ENCODE data around the gene BMI1.

Gene BMI1

DNA sequence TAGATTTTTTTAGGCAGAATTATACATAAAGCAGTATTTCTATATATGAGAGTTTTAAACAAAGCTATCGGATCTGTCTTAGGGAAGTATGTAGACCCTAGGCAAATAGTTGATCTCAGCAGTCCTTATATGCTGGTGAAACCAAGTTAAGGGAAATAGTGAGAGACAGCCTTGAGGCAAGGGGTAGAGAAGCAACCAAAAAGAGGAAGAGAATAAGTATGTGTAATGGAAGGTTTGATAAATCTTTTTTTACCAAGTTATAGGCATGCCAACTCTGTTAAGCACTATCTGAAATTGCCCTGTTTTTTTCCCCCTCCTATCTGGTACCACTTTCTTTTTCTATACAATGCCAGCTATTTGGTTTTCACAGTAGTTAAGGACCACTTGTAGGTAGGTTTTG lies 44.3 kb downstream of the BMI1 start:
- Histone ChIP-seq H3K36me3 (ENCODE audit: control insufficient read depth in 2 of 2, insufficient read depth in 1 of 2, low read length in 2 of 2) (no peaks in the 10 kb centered on the region), H3K27ac (ENCODE audit: extremely low read depth, low read depth, low read length) (no peak overlapping the region), H3K4me3 (ENCODE audit: low read depth, low read length) (no peak overlapping the region), H3K9me3 (ENCODE audit: control insufficient read depth, insufficient read depth, low read depth, low read length) (no peaks in the 10 kb centered on the region), H3K4me1 (ENCODE audit: control insufficient read depth, insufficient read depth, low read length) (no peaks in the 10 kb centered on the region)
- TF ChIP-seq, protein P1, sequence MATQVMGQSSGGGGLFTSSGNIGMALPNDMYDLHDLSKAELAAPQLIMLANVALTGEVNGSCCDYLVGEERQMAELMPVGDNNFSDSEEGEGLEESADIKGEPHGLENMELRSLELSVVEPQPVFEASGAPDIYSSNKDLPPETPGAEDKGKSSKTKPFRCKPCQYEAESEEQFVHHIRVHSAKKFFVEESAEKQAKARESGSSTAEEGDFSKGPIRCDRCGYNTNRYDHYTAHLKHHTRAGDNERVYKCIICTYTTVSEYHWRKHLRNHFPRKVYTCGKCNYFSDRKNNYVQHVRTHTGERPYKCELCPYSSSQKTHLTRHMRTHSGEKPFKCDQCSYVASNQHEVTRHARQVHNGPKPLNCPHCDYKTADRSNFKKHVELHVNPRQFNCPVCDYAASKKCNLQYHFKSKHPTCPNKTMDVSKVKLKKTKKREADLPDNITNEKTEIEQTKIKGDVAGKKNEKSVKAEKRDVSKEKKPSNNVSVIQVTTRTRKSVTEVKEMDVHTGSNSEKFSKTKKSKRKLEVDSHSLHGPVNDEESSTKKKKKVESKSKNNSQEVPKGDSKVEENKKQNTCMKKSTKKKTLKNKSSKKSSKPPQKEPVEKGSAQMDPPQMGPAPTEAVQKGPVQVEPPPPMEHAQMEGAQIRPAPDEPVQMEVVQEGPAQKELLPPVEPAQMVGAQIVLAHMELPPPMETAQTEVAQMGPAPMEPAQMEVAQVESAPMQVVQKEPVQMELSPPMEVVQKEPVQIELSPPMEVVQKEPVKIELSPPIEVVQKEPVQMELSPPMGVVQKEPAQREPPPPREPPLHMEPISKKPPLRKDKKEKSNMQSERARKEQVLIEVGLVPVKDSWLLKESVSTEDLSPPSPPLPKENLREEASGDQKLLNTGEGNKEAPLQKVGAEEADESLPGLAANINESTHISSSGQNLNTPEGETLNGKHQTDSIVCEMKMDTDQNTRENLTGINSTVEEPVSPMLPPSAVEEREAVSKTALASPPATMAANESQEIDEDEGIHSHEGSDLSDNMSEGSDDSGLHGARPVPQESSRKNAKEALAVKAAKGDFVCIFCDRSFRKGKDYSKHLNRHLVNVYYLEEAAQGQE (tag by site-specific recombination; IDR thresholded peaks at IDR 0.05) = no peak
- TF ChIP-seq ZNF324 (tag by site-specific recombination; IDR thresholded peaks at IDR 0.05) = no peak
- TF ChIP-seq ZNF558 (tag by site-specific recombination; IDR thresholded peaks at IDR 0.05) = no peak
- TF ChIP-seq ZNF510 (tag by site-specific recombination; IDR thresholded peaks at IDR 0.05; ENCODE audit: insufficient replicate concordance) = no peak
- TF ChIP-seq, protein P2, sequence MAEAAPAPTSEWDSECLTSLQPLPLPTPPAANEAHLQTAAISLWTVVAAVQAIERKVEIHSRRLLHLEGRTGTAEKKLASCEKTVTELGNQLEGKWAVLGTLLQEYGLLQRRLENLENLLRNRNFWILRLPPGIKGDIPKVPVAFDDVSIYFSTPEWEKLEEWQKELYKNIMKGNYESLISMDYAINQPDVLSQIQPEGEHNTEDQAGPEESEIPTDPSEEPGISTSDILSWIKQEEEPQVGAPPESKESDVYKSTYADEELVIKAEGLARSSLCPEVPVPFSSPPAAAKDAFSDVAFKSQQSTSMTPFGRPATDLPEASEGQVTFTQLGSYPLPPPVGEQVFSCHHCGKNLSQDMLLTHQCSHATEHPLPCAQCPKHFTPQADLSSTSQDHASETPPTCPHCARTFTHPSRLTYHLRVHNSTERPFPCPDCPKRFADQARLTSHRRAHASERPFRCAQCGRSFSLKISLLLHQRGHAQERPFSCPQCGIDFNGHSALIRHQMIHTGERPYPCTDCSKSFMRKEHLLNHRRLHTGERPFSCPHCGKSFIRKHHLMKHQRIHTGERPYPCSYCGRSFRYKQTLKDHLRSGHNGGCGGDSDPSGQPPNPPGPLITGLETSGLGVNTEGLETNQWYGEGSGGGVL (tag by site-specific recombination; IDR thresholded peaks at IDR 0.05) = no peak
- no peak for TF ChIP-seq ZBTB21 (tag by site-specific recombination; IDR thresholded peaks at IDR 0.05)
- TF ChIP-seq ZNF776 (tag by site-specific recombination; IDR thresholded peaks at IDR 0.05; ENCODE audit: borderline replicate concordance) = no peak
- TF ChIP-seq ZNF777 (tag by site-specific recombination; IDR thresholded peaks at IDR 0.05; ENCODE audit: borderline replicate concordance) = no peak
- TF ChIP-seq ZEB2 (tag by site-specific recombination; IDR thresholded peaks at IDR 0.05) = no peak
- TF ChIP-seq ZNF514 (tag by site-specific recombination; IDR thresholded peaks at IDR 0.05) = no peak
- TF ChIP-seq HOXD13 (CRISPR knock-in tag; IDR thresholded peaks at IDR 0.05; ENCODE audit: borderline replicate concordance) = no peak
- no peak for TF ChIP-seq PBX3 (CRISPR knock-in tag; IDR thresholded peaks at IDR 0.05)
- TF ChIP-seq ZNF157 (tag by site-specific recombination; IDR thresholded peaks at IDR 0.05) = no peak
- no peak for TF ChIP-seq ZNF184 (tag by site-specific recombination; IDR thresholded peaks at IDR 0.05)
- no peak for TF ChIP-seq ZNF629 (tag by site-specific recombination; IDR thresholded peaks at IDR 0.05)
- no peak for TF ChIP-seq ZNF426 (tag by site-specific recombination; IDR thresholded peaks at IDR 0.05)
- ChIA-PET CTCF (interaction anchor here (0.7 kb wide), 1 partner anchor 23 kb away, joined by 4 read pairs; no protein-coding TSS in a partner anchor), POLR2A (interaction anchor here (0.7 kb wide), 1 partner anchor 24 kb away, joined by 3 read pairs; no protein-coding TSS in a partner anchor)

- Histone ChIP-seq H3K9me3 (ENCODE audit: control insufficient read depth, insufficient read depth, low read depth, low read length) (no peaks in the 10 kb centered on the region), H3K4me3 (ENCODE audit: low read depth, low read length) (no peak overlapping the region), H3K27ac (ENCODE audit: extremely low read depth, low read depth, low read length) (no peak overlapping the region), H3K4me1 (ENCODE audit: control insufficient read depth, insufficient read depth, low read length) (no peaks in the 10 kb centered on the region), H3K36me3 (ENCODE audit: control insufficient read depth in 2 of 2, insufficient read depth in 1 of 2, low read length in 2 of 2) (no peaks in the 10 kb centered on the region)
- ChIA-PET CTCF (interaction anchor here (0.6 kb wide), 1 partner anchor 26 kb away, joined by 3 read pairs; no protein-coding TSS in a partner anchor), POLR2A (no interaction called here)
- TF ChIP-seq KLF9 (tag by site-specific recombination; IDR thresholded peaks at IDR 0.05; ENCODE audit: low read depth) = no peak
- TF ChIP-seq PRDM1 (tag by site-specific recombination; IDR thresholded peaks at IDR 0.05) = 0 out of 2 replicates have a peak, but pooled peaks have one; percentile 9
- no peak for TF ChIP-seq ZBTB7A (tag by site-specific recombination; IDR thresholded peaks at IDR 0.05; ENCODE audit: low read depth)
- no peak for TF ChIP-seq ZXDB (tag by site-specific recombination; IDR thresholded peaks at IDR 0.05)
Measured at GRCh38 chr10:22365644-22366434, 44.9 kb downstream of the BMI1 start.
